Esophagus squamous epithelium (tissue), 4 donors: ENCODE results near the gene LARP4.

Source experiments
- POLR2A ChIP-seq, 4 donors: fragments of 450-650 bp; IDR thresholded peaks; one replicate each; pipeline ENCODE4 v1.6.1; 2017; ENCODE audit warnings: antibody characterized with exemption in 4 of 4, mild to moderate bottlenecking in 4 of 4, moderate library complexity in 3 of 4
- TF ChIP-seq, protein P1 (sequence below), 6 experiments: fragments of 450-650 bp in 4 of 6; fragments of 200-600 bp in 2 of 6; sonication (generic) in 2 of 6; IDR thresholded peaks; one replicate each; pipeline ENCODE4 v1.5.1; 2016 to 2019; ENCODE audit warnings: antibody characterized with exemption in 6 of 6, mild to moderate bottlenecking in 4 of 6, moderate library complexity in 4 of 6

GRCh38 chr12:50507930-50508329, 107.2 kb downstream of the LARP4 start:
- TF ChIP-seq, protein P1, sequence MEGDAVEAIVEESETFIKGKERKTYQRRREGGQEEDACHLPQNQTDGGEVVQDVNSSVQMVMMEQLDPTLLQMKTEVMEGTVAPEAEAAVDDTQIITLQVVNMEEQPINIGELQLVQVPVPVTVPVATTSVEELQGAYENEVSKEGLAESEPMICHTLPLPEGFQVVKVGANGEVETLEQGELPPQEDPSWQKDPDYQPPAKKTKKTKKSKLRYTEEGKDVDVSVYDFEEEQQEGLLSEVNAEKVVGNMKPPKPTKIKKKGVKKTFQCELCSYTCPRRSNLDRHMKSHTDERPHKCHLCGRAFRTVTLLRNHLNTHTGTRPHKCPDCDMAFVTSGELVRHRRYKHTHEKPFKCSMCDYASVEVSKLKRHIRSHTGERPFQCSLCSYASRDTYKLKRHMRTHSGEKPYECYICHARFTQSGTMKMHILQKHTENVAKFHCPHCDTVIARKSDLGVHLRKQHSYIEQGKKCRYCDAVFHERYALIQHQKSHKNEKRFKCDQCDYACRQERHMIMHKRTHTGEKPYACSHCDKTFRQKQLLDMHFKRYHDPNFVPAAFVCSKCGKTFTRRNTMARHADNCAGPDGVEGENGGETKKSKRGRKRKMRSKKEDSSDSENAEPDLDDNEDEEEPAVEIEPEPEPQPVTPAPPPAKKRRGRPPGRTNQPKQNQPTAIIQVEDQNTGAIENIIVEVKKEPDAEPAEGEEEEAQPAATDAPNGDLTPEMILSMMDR (IDR thresholded peaks at IDR 0.05) = no peak
- no peak for TF ChIP-seq POLR2A (IDR thresholded peaks at IDR 0.05)
